GM12872 (cell line): Measurements from ENCODE around the gene ZCCHC24.

Experiments used
- TF ChIP-seq, protein P1 (sequence below): IDR thresholded peaks from 3 replicates; pipeline ENCODE4 v1.5.1; 2011; ENCODE audit warnings: low read depth, mild to moderate bottlenecking, low read length, moderate library complexity; ENCODE audit not compliant: insufficient read depth

Gene ZCCHC24

DNA sequence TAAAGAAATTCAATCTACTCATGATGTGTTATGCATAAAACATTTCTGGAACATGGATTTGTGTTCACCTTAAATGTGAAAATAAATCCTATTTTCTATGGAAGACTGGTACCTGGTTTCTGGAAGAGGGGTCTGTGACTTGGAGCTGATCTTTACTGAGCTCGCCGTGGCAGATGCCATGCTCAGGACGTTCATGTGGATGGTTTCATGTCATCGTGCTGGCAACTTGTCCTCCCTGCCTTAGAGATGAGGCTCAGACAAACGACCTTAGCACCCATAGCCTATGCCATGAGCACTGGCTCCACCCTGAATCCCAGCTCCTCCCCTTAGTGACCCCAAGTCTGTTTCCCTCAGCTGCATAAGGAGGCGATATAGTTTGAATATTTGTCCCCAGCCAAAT, 90.8 kb downstream of the ZCCHC24 start:
- TF ChIP-seq, protein P1, sequence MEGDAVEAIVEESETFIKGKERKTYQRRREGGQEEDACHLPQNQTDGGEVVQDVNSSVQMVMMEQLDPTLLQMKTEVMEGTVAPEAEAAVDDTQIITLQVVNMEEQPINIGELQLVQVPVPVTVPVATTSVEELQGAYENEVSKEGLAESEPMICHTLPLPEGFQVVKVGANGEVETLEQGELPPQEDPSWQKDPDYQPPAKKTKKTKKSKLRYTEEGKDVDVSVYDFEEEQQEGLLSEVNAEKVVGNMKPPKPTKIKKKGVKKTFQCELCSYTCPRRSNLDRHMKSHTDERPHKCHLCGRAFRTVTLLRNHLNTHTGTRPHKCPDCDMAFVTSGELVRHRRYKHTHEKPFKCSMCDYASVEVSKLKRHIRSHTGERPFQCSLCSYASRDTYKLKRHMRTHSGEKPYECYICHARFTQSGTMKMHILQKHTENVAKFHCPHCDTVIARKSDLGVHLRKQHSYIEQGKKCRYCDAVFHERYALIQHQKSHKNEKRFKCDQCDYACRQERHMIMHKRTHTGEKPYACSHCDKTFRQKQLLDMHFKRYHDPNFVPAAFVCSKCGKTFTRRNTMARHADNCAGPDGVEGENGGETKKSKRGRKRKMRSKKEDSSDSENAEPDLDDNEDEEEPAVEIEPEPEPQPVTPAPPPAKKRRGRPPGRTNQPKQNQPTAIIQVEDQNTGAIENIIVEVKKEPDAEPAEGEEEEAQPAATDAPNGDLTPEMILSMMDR: no peak

DNA sequence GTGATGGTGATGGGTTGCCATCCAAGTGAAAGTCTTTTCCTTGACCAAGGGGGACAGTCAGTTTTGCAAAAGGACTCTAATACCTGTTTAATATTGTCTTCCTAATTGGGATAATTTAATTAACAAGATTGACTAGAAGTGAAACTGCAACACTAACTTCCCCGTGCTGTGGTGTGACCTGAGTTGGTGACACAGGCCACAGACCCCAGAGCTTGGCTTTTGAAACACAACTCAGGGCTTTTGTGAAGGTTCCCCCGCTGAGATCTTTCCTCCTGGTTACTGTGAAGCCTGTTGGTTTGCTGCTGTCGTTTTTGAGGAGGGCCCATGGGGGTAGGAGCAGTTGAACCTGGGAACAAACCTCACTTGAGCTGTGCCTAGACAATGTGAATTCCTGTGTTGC, 91.3 kb downstream of the ZCCHC24 start:
- TF ChIP-seq, protein P1: no peak

DNA sequence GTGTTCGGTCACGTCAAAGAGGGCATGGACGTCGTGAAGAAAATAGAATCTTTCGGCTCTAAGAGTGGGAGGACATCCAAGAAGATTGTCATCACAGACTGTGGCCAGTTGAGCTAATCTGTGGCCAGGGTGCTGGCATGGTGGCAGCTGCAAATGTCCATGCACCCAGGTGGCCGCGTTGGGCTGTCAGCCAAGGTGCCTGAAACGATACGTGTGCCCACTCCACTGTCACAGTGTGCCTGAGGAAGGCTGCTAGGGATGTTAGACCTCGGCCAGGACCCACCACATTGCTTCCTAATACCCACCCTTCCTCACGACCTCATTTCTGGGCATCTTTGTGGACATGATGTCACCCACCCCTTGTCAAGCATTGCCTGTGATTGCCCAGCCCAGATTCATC, 91.7 kb downstream of the ZCCHC24 start:
- TF ChIP-seq, protein P1: no peak

DNA sequence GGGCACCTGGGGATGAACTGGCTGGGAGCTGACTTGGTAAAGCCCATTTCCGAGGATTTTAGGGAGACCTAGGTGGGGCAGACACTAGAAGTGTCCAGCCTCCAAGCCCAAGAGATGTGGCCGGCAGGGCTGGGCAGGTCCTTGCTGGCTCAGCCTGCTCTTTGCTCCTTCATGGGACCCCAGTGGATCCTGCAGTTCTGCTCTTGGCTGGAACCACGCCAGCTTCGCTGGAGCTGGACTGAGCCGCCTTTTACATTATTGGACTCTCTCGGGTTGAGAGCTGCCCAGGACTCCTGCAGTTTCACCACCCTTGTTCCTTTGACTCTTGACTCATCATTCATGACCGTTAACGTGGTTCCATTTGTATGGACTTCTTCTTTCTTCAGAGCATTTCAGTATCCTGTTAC, 92.4 kb downstream of the ZCCHC24 start:
- TF ChIP-seq, protein P1: no peak

DNA sequence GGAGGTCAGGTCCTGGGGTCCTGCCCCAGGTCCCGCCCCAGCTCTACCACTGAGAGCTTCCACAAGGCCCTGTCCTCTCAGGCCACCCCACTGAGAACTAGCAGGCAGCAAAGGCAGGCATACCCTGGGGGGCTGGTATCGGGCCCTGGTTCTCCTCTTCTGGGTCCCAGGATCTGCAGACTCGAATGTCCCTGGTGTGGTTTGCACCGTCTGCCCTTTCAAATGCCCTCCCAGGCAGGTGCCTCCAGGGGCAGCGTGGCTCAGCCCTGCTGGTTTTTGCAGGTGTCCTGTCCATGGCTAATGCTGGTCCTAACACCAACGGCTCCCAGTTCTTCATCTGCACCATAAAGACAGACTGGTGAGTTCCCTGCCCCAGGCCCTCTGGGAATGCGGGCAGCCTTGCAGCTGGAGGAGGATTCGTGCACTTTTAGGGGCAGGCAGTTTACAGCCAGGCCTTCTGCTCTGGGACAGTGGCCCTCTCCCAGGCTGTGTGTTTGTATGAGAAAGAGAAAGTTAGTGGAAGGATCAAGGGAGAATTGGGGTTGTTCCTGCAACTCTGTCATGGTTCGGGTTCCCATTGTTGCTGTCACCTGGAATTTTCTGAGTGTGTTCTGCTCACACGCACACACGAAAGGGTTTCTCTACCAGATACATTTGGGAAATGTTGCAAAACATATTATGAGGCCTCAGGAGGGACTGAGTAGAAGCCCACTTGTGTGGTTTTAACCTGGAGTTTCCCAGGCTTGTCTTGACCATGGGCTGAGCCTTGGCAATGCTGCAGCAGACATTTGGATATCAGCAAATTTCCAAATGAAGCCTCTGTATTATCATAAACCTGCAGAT, 93.2 kb downstream of the ZCCHC24 start:
- TF ChIP-seq, protein P1: no peak

DNA sequence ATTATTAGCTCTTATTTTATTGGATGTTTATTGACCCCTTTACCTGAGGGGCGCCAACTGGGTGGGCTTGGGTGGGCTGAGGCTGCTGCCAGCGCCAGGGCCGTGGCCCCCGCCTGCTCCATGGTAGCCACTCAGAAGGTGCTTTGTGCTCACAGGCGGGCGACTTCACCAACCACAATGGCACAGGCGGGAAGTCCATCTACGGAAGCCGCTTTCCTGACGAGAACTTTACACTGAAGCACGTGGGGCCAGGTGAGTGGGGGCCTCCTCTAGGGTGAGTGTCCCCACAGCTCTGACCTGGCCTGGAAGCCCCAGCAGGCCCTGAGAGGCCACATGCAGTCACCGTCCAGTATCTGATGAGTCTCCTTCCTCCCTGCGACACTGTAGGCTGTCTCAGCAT, 94.1 kb downstream of the ZCCHC24 start:
- TF ChIP-seq, protein P1: no peak

DNA sequence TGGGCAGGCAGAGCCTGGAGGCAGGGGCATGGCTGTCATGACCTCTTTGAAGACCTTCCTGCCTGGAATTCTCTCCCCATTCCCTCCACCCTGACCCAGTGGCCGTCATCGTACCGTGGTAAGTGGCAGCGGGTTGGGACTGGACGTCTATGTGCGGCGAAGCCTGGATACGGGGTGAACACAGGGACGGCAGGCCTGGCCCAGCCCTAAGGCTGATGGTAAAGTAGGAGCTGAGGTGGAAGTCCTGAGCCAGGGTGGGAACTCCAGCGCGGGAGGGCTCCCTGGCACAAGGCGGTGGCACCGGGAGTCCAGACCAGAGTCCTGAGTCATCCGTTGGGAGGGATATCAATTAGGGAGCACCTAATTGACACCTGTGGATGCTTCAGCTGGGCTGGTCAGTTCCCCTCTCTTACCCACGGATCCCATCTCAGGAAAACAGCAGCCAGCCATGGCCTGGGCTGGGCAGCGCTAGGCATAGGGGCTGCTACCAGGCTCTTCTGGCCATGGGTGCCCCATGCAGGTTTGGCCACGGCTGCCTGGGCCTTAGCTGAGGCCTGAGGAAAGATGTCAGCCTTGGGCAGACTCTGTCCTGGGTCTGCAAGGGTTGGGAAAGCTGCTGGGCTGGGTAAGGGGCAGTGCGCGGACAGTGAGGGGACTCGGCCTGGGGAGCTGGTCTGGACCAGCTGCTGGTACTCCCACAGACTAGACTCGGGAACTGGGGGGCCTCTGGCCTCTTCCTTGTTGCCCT, 94.8 kb downstream of the ZCCHC24 start:
- TF ChIP-seq, protein P1: no peak
